Adrenal gland (tissue), 12 donors: Measurements from ENCODE around the gene CNGB1. TPM values are rescaled to one million over a fixed set of nuclear protein-coding genes. Genes with fewer than 3 reads are reported as not detected.
"Not testable (repeated sequence)": the region's sequence is repeated elsewhere in the genome, so short reads cannot be mapped to it uniquely, and the experiment has no call there.

ENCODE experiments used
- DNase-seq, 7 donors: peaks; one replicate each; pipeline ENCODE4 v3.0.0-alpha.2; 2019 to 2020
- H3K27ac ChIP-seq, 5 donors: fragments of 200-600 bp; sonication (generic) in 4 of 5; 1 replicate in 3 of 5; 2 replicates in 2 of 5; pipeline versions ENCODE4 v1.5.1 to v1.8.0; 2016 to 2020; ENCODE audit warnings: mild to moderate bottlenecking in 1 of 5
- H3K27me3 ChIP-seq: fragments of 200-600 bp; 2 replicates; pipeline ENCODE4 v1.8.0; 2021
- H3K36me3 ChIP-seq, 2 donors: fragments of 200-600 bp; replicated peaks in 1 of 2; 1 replicate in 1 of 2; 2 replicates in 1 of 2; pipeline versions ENCODE4 v1.5.1 to v1.8.0; 2018 to 2022
- H3K4me1 ChIP-seq, 2 donors: fragments of 200-600 bp; replicated peaks in 1 of 2; 1 replicate in 1 of 2; 2 replicates in 1 of 2; pipeline versions ENCODE4 v1.5.1 to v1.8.0; 2018 to 2021
- H3K4me3 ChIP-seq, 4 donors: fragments of 200-600 bp; sonication (generic) in 3 of 4; one replicate each; pipeline ENCODE4 v1.5.1; 2016 to 2018
- H3K9me3 ChIP-seq, 3 donors: fragments of 200-600 bp; sonication (generic) in 1 of 3; replicated peaks in 1 of 3; 1 replicate in 2 of 3; 2 replicates in 1 of 3; pipeline versions ENCODE4 v1.5.1 to v1.8.0; 2016 to 2021
- POLR2A ChIP-seq, 2 donors: fragments of 450-650 bp; IDR thresholded peaks; one replicate each; pipeline ENCODE4 v1.6.1; 2017; ENCODE audit warnings: antibody characterized with exemption in 2 of 2, mild to moderate bottlenecking in 2 of 2, moderate library complexity in 1 of 2
- WGBS, 4 donors: extraction: QIAGEN DNeasy Blood & Tissue Kit in 2 of 4; methylation state at CpG; one replicate each; pipeline versions ENCODE4 v1.1.5 to v1.1.7; 2013 to 2017; 5-methylcytosine and 5-hydroxymethylcytosine counted together
- intact Hi-C, 2 donors: fragments of 100-400 bp; cut with DNase I; formaldehyde crosslinking; loops; one replicate each; pipeline versions ENCODE4 v1.14.1 to v1.15.0; 2022 to 2023
- polyA plus RNA-seq, 3 donors: library from polyadenylated mRNA; stranded (reverse); fragments of 200-250 nt in 2 of 3; fragments of 350-450 nt in 1 of 3; fragmentation: Illumina TruSeq in 1 of 3; extraction: RNeasy Lipid Tissue Mini Kit (QIAGEN cat#74804) in 1 of 3; gene quantifications; one replicate each; pipeline ENCODE4 v1.2.3, GENCODE V29; 2013 to 2014
- total RNA-seq, 9 donors: library from RNA; depleted of rRNA in 4 of 9; stranded (reverse); fragments of >200 nt in 4 of 9; fragments of 120-200 nt in 1 of 9; fragmentation: NEBNext Ultra II Directional in 1 of 9; extraction: Animal tissue kit (Norgen Biotek cat#: 25700) in 1 of 9; gene quantifications; one replicate each; pipeline versions ENCODE4 v1.1.0 to v1.2.4, GENCODE V29; 2013 to 2023
- TF ChIP-seq, protein P1 (sequence below), 6 experiments: fragments of 450-650 bp in 4 of 6; fragments of 200-600 bp in 2 of 6; sonication (generic) in 1 of 6; IDR thresholded peaks; 1 replicate in 5 of 6; 2 replicates in 1 of 6; pipeline versions ENCODE4 v1.5.1 to v1.8.0; 2016 to 2021; ENCODE audit warnings: antibody characterized with exemption in 6 of 6, mild to moderate bottlenecking in 2 of 6, moderate library complexity in 1 of 6
- donor health status: healthy with polysubstance abuse.
- donor health status: Bipolar disorder and iron deficiency.
- donor health status: DM: yes; HTN: yes; CAD: no.
- donor health status: DM: no; HTN: no; CAD: no.
- donor health status: DM: no; HTN: no; CAD: no.
- donor health status: DM: yes; HTN: yes; CAD: no.

CNGB1 gene
- total and polyA plus RNA-seq, 12 donors, result 0.67 to 2.4 (median 1.5) TPM; not detected in 5

DNA sequence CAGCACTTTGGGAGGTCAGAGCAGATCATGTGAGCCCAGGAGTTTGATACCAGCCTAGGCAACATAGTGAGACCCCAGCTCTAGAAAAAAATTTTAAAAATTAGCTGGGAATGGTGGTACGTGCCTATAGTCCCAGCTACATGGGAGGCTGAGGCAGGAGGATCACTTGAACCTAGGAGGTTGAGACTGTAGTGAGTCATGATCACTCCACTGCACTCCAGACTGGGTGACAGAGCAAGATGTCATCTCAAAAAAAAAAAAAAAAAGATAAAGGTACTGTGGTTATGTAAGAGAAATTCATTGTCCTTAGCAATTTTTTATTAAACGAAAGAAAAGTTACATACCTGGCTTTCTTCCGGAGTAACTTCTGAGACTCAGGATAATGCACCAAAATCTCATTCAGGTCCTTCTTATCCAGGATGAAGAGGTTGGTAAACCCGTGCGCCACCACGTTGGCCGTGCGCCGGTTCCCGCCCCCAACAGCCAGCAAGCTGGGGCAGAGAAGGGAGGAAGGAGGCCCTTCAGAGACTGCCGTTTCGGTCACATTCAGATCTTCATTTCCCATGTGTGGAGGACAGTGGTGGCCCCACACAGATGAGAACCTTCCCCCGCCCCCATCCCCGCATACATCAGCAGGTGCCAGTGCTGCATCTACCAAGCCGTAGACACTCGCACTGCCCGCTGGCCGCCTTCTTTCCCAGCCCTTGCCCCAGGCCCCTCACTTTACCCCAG, 73.7 kb downstream of the CNGB1 start:
- Histone ChIP-seq H3K9me3 (no peaks in the 10 kb centered on the region), H3K27me3 (no peaks in the 10 kb centered on the region), H3K4me3 (no peak overlapping the region), H3K4me1 (peaks cover 0 to 9% of the 10 kb centered on the region in 2 donors), H3K36me3 (no peaks in the 10 kb centered on the region), H3K27ac (no peak overlapping the region)
- no peak for TF ChIP-seq POLR2A (IDR thresholded peaks at IDR 0.05)
- TF ChIP-seq, protein P1, sequence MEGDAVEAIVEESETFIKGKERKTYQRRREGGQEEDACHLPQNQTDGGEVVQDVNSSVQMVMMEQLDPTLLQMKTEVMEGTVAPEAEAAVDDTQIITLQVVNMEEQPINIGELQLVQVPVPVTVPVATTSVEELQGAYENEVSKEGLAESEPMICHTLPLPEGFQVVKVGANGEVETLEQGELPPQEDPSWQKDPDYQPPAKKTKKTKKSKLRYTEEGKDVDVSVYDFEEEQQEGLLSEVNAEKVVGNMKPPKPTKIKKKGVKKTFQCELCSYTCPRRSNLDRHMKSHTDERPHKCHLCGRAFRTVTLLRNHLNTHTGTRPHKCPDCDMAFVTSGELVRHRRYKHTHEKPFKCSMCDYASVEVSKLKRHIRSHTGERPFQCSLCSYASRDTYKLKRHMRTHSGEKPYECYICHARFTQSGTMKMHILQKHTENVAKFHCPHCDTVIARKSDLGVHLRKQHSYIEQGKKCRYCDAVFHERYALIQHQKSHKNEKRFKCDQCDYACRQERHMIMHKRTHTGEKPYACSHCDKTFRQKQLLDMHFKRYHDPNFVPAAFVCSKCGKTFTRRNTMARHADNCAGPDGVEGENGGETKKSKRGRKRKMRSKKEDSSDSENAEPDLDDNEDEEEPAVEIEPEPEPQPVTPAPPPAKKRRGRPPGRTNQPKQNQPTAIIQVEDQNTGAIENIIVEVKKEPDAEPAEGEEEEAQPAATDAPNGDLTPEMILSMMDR (IDR thresholded peaks at IDR 0.05), result no peak
- 74 to 79% (median 76%) methylated on average over 17 to 18 of the region's 18 CpGs for WGBS, 4 donors
- no peak for DNase-seq
- intact Hi-C loops, result no loop called here

DNA sequence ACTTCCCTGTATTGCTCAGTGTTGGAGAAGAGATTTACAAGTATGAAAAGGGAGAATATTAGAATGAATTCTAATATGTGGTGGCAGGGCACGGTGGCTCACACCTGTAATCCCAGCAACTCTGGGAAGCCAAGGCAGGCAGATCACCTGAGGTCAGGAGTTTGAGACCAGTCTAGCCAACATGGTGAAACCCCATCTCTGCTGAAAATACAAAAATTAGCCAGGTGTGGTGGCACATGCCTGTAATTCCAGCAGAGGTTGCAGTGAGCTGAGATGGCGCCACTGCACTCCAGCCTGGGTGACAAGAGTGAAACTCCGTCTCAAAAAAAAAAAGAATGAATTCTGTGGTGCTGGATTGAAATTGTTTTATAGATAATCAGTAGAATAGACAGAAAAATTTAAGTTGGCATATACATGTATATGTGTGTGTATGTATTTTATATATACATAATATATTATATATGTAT, 75.8 kb downstream of the CNGB1 start:
- H3K36me3 ChIP-seq, DNase-seq, H3K4me3 ChIP-seq, H3K27me3 ChIP-seq, H3K9me3 ChIP-seq, intact Hi-C loops, H3K27ac ChIP-seq: not testable (repeated sequence)
- H3K4me1 ChIP-seq, result peaks cover 8 to 23% of the 10 kb centered on the region in 2 donors
- WGBS, 4 donors, result 90 to 100% (median 95%) methylated on average over 3 of the region's 3 CpGs

DNA sequence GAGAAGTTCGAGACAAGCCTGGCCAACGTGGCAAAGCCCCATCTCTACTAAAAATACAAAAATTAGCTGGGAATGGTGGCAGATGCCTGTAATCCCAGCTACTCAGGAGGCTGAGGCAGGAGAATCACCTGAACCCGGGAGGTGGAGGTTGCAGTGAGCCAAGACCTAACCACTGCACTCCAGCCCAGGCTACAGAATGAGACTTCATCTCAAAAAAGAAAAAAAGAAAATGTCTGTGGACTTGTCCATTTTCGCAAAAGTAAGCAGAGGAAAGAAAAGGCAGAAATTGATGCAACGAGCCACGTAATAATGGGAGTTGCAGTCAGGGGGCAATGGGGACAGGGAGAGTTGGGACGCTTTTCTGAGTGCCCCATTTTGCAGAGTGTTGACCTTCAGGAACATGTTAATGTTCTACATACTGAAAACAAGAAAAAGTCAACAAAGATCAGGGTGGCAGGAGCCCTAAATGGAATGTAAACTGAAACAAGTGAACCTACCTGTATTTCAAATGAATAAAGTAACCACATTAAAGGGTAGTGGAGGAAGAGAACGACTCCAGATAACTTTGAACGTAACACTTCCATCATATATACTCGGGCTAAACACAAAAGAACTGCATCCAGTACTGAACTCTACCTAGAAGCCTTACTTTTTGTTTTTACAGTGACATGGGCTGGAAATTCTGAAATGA, 76.4 kb downstream of the CNGB1 start:
- Histone ChIP-seq H3K4me3 (no peak overlapping the region), H3K27me3 (no peaks in the 10 kb centered on the region), H3K9me3 (no peaks in the 10 kb centered on the region), H3K4me1 (peaks cover 11 to 29% of the 10 kb centered on the region in 2 donors), H3K27ac (peak overlapping the region in 2 of 5 donors; percentile 76 to 82), H3K36me3 (no peaks in the 10 kb centered on the region)
- no peak for DNase-seq
- 74 to 87% (median 82%) methylated on average over 10 of the region's 10 CpGs for WGBS, 4 donors
- intact Hi-C loops, result no loop called here
- TF ChIP-seq, protein P1 (IDR thresholded peaks at IDR 0.05), result no peak
- TF ChIP-seq POLR2A (IDR thresholded peaks at IDR 0.05), result no peak

DNA sequence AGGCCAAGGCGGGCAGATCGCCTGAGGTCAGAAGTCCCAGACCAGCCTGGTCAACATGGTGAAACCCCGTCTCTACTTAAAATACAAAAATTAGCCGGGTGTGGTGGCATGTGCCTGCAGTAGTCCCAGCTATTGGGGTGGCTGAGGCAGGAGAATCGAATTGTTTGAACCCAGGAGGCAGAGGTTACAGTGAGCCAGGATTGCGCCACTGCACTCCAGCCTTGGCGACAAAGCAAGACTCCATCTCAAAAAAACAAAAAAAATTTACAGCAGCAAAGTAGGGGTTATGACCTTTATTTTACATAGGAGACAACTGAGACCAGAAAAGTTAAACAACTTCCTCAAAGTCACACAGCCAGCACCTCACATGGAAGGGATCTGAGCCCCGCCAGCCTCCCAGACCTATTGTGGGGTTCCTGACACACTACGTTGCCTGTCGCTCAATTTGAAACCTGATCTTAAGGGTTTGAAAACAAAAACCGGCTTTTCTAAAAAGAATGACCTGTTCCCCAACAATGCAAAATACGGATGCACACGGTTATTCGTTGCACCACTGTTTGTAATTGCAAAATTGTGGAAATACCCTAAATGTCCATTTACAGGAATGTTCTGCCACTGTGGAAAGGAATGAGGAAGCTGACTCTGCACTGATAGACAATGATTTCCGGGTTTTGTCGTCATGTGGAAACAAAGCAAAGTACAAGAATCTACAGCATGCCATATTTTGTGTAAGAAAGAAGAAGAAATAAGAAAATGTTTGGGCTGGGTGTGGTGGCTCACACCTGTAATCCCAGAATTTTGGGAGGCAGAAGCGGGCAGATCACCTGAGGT, 77.2 kb downstream of the CNGB1 start:
- peaks cover 11 to 32% of the 10 kb centered on the region in 2 donors for H3K4me1 ChIP-seq
- no peak for TF ChIP-seq POLR2A (IDR thresholded peaks at IDR 0.05)
- TF ChIP-seq, protein P1 (IDR thresholded peaks at IDR 0.05), result no peak
- H3K27ac ChIP-seq, result peak overlapping the region in 4 of 5 donors; percentile 19 to 82 (median 62)
- intact Hi-C loops, result no loop called here
- H3K27me3 ChIP-seq, result no peaks in the 10 kb centered on the region
- no peaks in the 10 kb centered on the region for H3K9me3 ChIP-seq
- no peak overlapping the region for H3K4me3 ChIP-seq
- WGBS, 4 donors, result 57 to 73% (median 68%) methylated on average over 15 to 17 of the region's 17 CpGs
- DNase-seq, result peak in 2 of 7 donors; percentile 40 to 41
- no peaks in the 10 kb centered on the region for H3K36me3 ChIP-seq
